Gastroesophageal sphincter (tissue), 4 donors: ENCODE measurements around the gene MAPK11. TPM values are rescaled to one million over a fixed set of nuclear protein-coding genes. Genes with fewer than 3 reads are reported as not detected.

Source experiments
- ATAC-seq: fragments of 150-250 bp; one replicate; pipeline ENCODE4 v1.9.1; 2016; ENCODE audit warnings: mild to moderate bottlenecking, moderate library complexity
- H3K27ac ChIP-seq, 4 donors: fragments of 200-600 bp; sonication (generic) in 3 of 4; 1 replicate in 3 of 4; 2 replicates in 1 of 4; pipeline ENCODE4 v1.5.1; 2016 to 2019
- H3K27me3 ChIP-seq: fragments of 200-600 bp; sonication (generic); one replicate; pipeline ENCODE4 v1.5.1; 2019
- H3K36me3 ChIP-seq, 2 donors: fragments of 200-600 bp; sonication (generic); one replicate each; pipeline ENCODE4 v1.5.1; 2019; ENCODE audit warnings: control low read depth in 1 of 2
- H3K4me1 ChIP-seq, 3 donors: fragments of 200-600 bp; sonication (generic); 1 replicate in 2 of 3; 2 replicates in 1 of 3; pipeline ENCODE4 v1.5.1; 2016 to 2019; ENCODE audit warnings: control low read depth in 2 of 3
- H3K4me3 ChIP-seq, 2 donors: fragments of 200-600 bp; sonication (generic); one replicate each; pipeline ENCODE4 v1.5.1; 2019; ENCODE audit warnings: mild to moderate bottlenecking in 1 of 2, moderate library complexity in 1 of 2
- H3K9me3 ChIP-seq, 3 donors: fragments of 200-600 bp; sonication (generic); one replicate each; pipeline ENCODE4 v1.5.1; 2017 to 2019; ENCODE audit warnings: control low read depth in 2 of 3
- EP300 ChIP-seq: sonication (generic); formaldehyde crosslinking; IDR thresholded peaks from one replicate; pipeline ENCODE4 v1.6.1; 2017; ENCODE audit warnings: antibody characterized with exemption, mild to moderate bottlenecking
- POLR2A ChIP-seq, 2 donors: fragments of 450-650 bp; IDR thresholded peaks; one replicate each; pipeline ENCODE4 v1.6.1; 2017; ENCODE audit warnings: antibody characterized with exemption in 2 of 2, mild to moderate bottlenecking in 2 of 2, moderate library complexity in 1 of 2
- POLR2AphosphoS5 ChIP-seq: sonication (generic); formaldehyde crosslinking; IDR thresholded peaks from one replicate; pipeline ENCODE4 v1.6.1; 2017; ENCODE audit warnings: antibody characterized with exemption
- WGBS, 2 donors: methylation state at CpG; one replicate each; pipeline ENCODE4 v1.1.5; 2018; ENCODE audit warnings: low coverage in 1 of 2; 5-methylcytosine and 5-hydroxymethylcytosine counted together
- total RNA-seq, 4 donors: library from RNA; depleted of rRNA; stranded (reverse); fragments of >200 nt; gene quantifications; one replicate each; pipeline ENCODE4 v1.1.0, GENCODE V29; 2016
- TF ChIP-seq, protein P1 (sequence below), 4 experiments: fragments of 200-600 bp in 2 of 4; fragments of 450-650 bp in 2 of 4; sonication (generic) in 1 of 4; IDR thresholded peaks; one replicate each; pipeline ENCODE4 v1.5.1; 2017 to 2019; ENCODE audit warnings: antibody characterized with exemption in 4 of 4, mild to moderate bottlenecking in 2 of 4, moderate library complexity in 2 of 4

Gene MAPK11
- total RNA-seq, 4 donors from 2014 or later: 6.8 to 11.5 (median 10.4) TPM

DNA sequence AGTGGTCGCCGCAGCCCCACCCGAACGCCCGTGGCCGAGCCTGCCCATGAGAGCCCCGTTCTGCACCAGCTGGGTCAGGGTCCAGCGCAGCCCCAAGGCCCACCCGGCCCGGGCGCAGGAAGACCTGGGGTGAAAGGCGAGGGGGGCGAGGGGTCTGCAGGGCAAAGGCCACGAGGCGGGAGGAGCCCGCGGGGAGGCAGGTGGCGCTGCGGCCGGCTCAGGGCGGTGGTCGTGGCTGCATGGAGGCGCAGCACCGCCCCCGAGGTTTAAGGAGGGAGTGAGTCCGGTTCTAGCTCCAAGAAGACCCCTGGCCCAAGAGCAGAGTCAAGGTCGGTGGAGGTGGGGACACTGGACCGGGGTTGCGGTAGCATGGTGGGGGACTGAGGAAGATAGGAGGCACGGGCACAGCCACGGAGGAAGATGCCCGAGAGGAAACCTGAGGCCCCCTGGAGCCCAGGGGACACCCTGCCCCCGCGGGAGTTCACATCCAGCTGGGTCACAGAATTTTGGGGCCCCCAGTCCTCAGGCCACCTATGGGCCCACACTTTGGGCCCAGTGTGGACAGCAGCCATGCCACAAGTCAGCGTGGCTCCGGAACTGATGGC lies 18.6 kb downstream of the MAPK11 start:
- H3K9me3 ChIP-seq: no peaks in the 10 kb centered on the region
- peaks cover 0 to 56% (median 23%) of the 10 kb centered on the region in 3 donors for H3K4me1 ChIP-seq
- TF ChIP-seq POLR2AphosphoS5 (no peak), EP300 (no peak), POLR2A (IDR thresholded peaks at IDR 0.05) (no peak)
- TF ChIP-seq, protein P1, sequence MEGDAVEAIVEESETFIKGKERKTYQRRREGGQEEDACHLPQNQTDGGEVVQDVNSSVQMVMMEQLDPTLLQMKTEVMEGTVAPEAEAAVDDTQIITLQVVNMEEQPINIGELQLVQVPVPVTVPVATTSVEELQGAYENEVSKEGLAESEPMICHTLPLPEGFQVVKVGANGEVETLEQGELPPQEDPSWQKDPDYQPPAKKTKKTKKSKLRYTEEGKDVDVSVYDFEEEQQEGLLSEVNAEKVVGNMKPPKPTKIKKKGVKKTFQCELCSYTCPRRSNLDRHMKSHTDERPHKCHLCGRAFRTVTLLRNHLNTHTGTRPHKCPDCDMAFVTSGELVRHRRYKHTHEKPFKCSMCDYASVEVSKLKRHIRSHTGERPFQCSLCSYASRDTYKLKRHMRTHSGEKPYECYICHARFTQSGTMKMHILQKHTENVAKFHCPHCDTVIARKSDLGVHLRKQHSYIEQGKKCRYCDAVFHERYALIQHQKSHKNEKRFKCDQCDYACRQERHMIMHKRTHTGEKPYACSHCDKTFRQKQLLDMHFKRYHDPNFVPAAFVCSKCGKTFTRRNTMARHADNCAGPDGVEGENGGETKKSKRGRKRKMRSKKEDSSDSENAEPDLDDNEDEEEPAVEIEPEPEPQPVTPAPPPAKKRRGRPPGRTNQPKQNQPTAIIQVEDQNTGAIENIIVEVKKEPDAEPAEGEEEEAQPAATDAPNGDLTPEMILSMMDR (IDR thresholded peaks at IDR 0.05): no peak
- peak overlapping the region in 3 of 4 donors; percentile 82 to 83 (median 82) for H3K27ac ChIP-seq
- H3K4me3 ChIP-seq: peak overlapping the region; percentile 25 to 74
- no peaks in the 10 kb centered on the region for H3K27me3 ChIP-seq
- 33% methylated on average over 3 of the region's 36 CpGs; no CpG with 5 or more reads in 1 of the 2 donors for WGBS, 2 donors
- ATAC-seq: no peak
- peaks cover 0 to 24% of the 10 kb centered on the region in 2 donors for H3K36me3 ChIP-seq

DNA sequence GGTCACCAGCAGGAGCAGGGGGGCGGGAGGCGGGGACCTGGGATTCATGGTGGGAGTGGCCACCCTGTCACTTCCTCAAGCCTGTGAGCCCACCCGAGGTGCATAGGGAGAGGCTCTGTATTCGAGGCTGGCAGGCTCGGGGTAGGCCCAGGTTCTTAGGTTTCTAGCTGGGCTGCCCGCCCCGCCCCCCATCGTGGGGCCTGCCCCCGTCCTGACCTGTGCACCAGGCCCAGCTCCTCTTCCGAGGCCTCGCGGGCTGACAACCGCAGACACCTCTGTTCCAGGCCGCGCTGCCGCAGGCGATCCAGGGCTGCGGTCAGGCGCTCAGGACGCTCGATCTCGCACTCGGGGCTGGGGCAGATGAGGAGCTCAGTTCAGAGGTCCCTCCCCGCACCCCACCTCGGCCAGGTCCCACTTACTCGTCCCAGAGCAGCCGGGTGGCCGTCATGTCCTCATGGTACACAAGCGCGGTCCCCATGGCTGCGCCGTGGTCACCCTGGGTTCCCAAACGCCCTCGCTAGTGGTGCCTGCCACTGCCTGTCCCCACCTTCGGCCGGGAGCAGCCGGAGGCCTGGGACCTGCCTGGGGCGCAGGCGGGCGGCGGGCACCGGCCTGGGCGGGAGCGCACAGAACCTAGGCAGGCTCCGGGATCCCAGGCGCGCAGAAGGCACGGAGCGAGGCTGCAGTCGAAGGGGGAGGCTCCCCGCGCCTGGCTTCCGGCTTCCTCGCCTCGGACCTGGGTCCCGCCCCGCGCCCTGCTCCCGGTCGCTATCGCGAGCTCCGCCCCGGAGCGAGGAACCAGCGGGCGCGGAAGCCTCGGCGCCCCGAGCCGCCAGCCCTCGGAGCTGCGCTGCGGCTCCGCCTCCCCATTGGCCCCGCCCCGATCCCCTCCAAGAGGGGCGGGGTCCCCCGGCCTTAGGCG lies 19.4 kb downstream of the MAPK11 start, which contains the start of gene HDAC10:
Gene HDAC10, minus strand, starts transcription at position 711 of the 922 bp plus-strand sequence. Its CDS starts 233 bp downstream, at position 478.
- no peaks in the 10 kb centered on the region for H3K9me3 ChIP-seq
- WGBS, 2 donors: 6% methylated on average over 3 of the region's 81 CpGs; no CpG with 5 or more reads in 1 of the 2 donors
- TF ChIP-seq, protein P1 (IDR thresholded peaks at IDR 0.05): no peak
- TF ChIP-seq EP300 (no peak), POLR2A (IDR thresholded peaks at IDR 0.05) (peak in 1 of 2 donors; percentile 43)

DNA sequence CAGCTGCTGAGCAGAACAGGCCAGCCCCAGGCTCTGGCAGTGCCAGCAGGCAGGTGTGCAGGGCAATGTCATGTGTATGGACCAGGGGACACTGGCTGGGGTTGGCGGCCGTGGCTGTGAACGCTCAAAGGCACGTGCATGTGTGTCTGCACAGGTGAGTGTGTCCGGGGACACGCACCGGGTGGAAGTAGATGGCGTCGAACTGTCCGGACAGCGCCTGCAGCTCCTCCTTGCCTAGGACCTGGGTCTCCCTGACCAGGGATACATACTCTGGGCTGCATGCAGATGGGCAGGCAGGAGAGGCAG lies 20.0 kb downstream of the MAPK11 start:
- no peak for ATAC-seq
- Histone ChIP-seq H3K4me3 (peak overlapping the region in 1 of 2 donors; percentile 74), H3K27ac (peak overlapping the region in 3 of 4 donors; percentile 82 to 83 (median 82)), H3K4me1 (peaks cover 0 to 70% (median 32%) of the 10 kb centered on the region in 3 donors), H3K27me3 (no peaks in the 10 kb centered on the region), H3K36me3 (peaks cover 0 to 33% of the 10 kb centered on the region in 2 donors), H3K9me3 (no peaks in the 10 kb centered on the region)
- WGBS, 2 donors: no CpG with 5 or more reads among the region's 11 CpGs
- TF ChIP-seq POLR2AphosphoS5: no peak

More for the DNA sequence above, 19.4 kb downstream of the MAPK11 start, which contains the start of gene HDAC10:
- ATAC-seq: peak; percentile 75
- Histone ChIP-seq H3K4me3 (peak within 1 kb of the TSS; percentile 25 to 74), H3K36me3 (peaks cover 0 to 32% of the 10 kb centered on the region in 2 donors), H3K27me3 (no peaks in the 10 kb centered on the region), H3K27ac (peak within 1 kb of the TSS in 3 of 4 donors; percentile 82 to 83 (median 82)), H3K4me1 (peaks cover 0 to 64% (median 27%) of the 10 kb centered on the region in 3 donors)

DNA sequence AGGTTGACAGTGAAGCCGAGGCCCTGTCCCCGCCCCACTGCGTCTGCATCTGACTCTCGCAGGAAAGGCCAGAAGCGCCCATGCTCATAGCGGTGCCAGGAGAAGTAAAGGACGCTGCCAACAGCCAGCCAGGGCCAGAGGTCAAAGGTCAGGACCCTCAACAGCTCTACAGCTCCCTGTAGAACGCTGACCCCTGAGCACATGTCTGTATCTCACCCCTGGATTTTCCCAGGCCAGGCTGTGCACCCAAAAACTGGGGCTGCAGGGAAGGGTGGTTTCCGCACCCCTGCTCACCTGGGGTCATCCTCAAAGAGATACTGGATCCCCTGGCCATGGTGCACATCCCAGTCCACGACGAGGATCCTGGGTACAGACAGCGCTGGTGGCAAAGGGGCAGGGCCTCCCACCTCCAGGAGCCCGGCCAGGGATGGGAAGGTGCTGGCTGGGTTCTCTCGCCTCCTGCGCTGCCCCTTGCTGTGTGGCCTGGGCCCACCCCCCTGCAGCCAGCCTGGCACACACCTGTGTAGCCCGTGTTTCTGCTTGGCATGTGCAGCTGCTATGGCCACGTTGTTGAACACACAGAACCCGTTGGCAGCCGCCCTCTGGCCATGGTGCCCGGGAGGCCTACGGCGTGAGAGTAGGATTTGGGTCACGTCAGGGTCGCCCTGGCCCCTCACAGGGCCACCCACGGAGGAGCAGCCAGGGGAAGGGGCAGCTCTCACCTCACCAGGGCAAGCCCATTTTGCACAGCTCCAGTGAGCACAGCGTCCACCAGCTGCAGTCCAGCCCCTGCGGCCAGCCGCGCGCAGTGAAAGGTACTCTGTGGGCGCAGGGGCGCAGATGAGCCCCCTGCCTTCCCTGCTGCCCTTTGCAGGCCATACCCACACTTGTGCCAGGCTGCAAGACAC lies 20.6 kb downstream of the MAPK11 start:
- no CpG with 5 or more reads among the region's 32 CpGs for WGBS, 2 donors
- H3K9me3 ChIP-seq: no peaks in the 10 kb centered on the region
- TF ChIP-seq POLR2A (IDR thresholded peaks at IDR 0.05) (no peak), EP300 (no peak)
- no peak for ATAC-seq
- no peak overlapping the region for H3K4me3 ChIP-seq
- H3K27me3 ChIP-seq: no peaks in the 10 kb centered on the region
- H3K27ac ChIP-seq: no peak overlapping the region
- H3K36me3 ChIP-seq: peaks cover 0 to 28% of the 10 kb centered on the region in 2 donors
- H3K4me1 ChIP-seq: peaks cover 0 to 70% (median 32%) of the 10 kb centered on the region in 3 donors

DNA sequence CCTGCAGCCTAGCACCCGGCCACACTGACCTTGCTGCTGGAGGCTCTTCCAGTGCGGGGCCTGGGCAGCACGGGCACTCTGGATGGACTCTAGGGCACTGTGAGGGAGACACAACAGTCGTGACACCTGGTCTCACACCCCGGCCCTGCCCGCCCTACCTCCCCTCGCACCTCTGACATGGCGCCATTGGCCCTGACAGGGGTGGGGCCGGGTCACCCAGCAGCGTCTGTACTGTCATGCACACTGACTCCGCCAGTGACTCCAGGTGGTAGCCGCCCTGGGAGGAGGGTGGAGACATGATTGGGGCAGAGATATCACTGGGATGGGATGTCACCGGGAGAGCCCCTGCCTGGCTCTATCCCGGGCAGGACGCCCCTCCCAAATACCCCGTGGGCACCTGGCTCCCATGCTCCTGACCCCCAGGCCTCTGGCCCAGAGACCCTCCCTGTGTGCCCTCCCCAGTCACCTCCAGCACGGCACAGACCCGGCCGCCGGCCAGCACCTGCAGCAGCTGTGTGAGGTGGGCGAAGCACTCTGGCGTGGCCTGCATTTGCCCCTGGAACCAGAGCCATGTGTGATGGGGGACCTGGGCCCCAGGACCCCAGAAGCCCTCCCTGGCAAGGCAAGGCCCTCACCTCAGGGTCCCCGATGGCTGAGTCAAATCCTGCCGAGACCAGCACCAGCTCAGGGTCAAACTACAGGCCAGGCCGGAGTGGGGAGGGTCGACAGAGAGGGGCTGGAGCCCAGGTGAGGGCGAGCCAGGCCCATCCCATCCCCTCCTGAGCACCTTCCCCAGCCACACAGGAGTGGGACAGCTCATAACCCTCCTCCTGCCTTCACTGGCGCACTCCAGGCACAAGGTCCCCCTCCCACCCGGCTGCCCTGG lies 21.7 kb downstream of the MAPK11 start:
- Histone ChIP-seq H3K36me3 (peaks cover 0 to 26% of the 10 kb centered on the region in 2 donors), H3K27me3 (no peaks in the 10 kb centered on the region), H3K9me3 (no peaks in the 10 kb centered on the region), H3K4me3 (no peak overlapping the region), H3K4me1 (peaks cover 0 to 79% (median 32%) of the 10 kb centered on the region in 3 donors), H3K27ac (no peak overlapping the region)
- 90% methylated on average over 2 of the region's 29 CpGs; no CpG with 5 or more reads in 1 of the 2 donors for WGBS, 2 donors
- no peak for ATAC-seq
- TF ChIP-seq POLR2A (IDR thresholded peaks at IDR 0.05) (no peak), POLR2AphosphoS5 (no peak), EP300 (no peak)
- TF ChIP-seq, protein P1 (IDR thresholded peaks at IDR 0.05): no peak
